ENCODE results near the gene AFAP1L1. TPM values are rescaled to one million over a fixed set of nuclear protein-coding genes. Genes with fewer than 3 reads are reported as not detected.

The AFAP1L1 gene
- total and polyA plus RNA-seq, 2 of the 13 experiments (the other 11 are each of a cell fraction or from before 2014, with no cell fraction given), result 0.38 to 1.0 TPM

DNA sequence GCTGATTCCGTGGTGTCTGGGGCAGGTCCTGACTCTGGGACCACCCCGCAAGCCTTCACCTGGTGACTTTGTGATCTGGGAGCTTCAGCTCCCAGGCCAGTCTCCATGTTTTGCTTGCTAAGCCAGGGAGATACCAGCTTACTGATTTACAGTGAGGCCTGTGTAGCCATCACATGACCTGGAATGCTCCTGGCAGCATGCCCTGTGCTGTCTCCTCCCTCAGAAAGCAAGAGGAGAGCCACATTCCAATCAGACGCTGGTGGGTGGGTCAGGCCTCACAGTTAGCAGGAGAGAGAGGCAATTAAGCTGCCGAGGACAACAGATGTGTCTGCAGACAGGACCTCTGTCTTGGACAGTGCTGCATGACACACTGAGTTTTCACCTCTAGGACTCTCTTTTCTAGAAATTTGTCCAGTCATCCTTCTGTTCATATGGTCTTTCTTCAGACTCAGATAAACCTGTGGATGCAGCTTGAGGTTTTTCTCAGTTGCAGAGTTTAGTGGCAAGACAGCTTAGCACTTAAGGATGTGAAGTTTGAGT, 49.2 kb downstream of the AFAP1L1 start:
- Histone ChIP-seq H4K20me1 (ENCODE audit: insufficient read depth, low read length) (no peaks in the 10 kb centered on the region), H2AFZ (ENCODE audit: low read length) (peak overlapping the region; percentile 81), H3K27me3 (ENCODE audit: control insufficient read depth in 1 of 2, insufficient read depth in 2 of 2, low read length in 2 of 2) (no peaks in the 10 kb centered on the region), H3K9me3 (ENCODE audit: low read length) (no peaks in the 10 kb centered on the region), H3K4me1 (ENCODE audit: insufficient read depth, low read length) (peaks cover 65% of the 10 kb centered on the region), H3K36me3 (replicated peaks in 1 of 2; ENCODE audit: control insufficient read depth in 1 of 2, insufficient read depth in 2 of 2, low read length in 2 of 2) (no peaks in the 10 kb centered on the region), H3K79me2 (ENCODE audit: insufficient read depth, low read length) (no peaks in the 10 kb centered on the region), H3K27ac (ENCODE audit: extremely low read length, insufficient read depth, low read length) (peak overlapping the region; percentile 67), H3K4me3 (replicated peaks in 1 of 3; ENCODE audit: insufficient read depth in 1 of 3, low read depth in 2 of 3, low read length in 3 of 3) (peak overlapping the region in 2 of 3 experiments; percentile 22 to 52; a peak in 3 of 6 replicates), H3K9ac (ENCODE audit: insufficient read depth, low read depth, low read length) (peak overlapping the region; percentile 61), H3K4me2 (ENCODE audit: low read depth, low read length) (peak overlapping the region; percentile 81)
- ChIA-PET POLR2A (interaction anchor here (0.7 to 6.7 kb wide), 22 partner anchors 14 to 705 kb away, joined by 3 to 93 read pairs (median 5); partner anchors contain the start of genes CSNK1A1, GRPEL2, IL17B and PCYOX1L), CTCF (ENCODE audit: low intra/inter-chr PET ratio, low total read pairs) (no interaction called here)
- DNase-seq (ENCODE audit: low spot score) (peak; percentile 94), FAIRE-seq (peak; percentile 99), ATAC-seq (peak; percentile 95)
- WGBS (ENCODE audit: low lambda C conversion rate), result 11% methylated on average over 2 of the region's 4 CpGs
- BruUV-seq (replicated peaks), result no TSS peak
- in situ Hi-C loops (cut with HindIII; ENCODE audit: extremely low pct_ligation_motif_present, low pct_unique_long_range_greater_than_20kb), result loop anchor here (5.0 kb wide), 2 partner anchors 51 to 111 kb away; no protein-coding TSS in a partner anchor
- intact Hi-C loops (cut with micrococcal nuclease; ENCODE audit: unreplicated experiment), result no loop called here
- TF ChIP-seq, protein P1, sequence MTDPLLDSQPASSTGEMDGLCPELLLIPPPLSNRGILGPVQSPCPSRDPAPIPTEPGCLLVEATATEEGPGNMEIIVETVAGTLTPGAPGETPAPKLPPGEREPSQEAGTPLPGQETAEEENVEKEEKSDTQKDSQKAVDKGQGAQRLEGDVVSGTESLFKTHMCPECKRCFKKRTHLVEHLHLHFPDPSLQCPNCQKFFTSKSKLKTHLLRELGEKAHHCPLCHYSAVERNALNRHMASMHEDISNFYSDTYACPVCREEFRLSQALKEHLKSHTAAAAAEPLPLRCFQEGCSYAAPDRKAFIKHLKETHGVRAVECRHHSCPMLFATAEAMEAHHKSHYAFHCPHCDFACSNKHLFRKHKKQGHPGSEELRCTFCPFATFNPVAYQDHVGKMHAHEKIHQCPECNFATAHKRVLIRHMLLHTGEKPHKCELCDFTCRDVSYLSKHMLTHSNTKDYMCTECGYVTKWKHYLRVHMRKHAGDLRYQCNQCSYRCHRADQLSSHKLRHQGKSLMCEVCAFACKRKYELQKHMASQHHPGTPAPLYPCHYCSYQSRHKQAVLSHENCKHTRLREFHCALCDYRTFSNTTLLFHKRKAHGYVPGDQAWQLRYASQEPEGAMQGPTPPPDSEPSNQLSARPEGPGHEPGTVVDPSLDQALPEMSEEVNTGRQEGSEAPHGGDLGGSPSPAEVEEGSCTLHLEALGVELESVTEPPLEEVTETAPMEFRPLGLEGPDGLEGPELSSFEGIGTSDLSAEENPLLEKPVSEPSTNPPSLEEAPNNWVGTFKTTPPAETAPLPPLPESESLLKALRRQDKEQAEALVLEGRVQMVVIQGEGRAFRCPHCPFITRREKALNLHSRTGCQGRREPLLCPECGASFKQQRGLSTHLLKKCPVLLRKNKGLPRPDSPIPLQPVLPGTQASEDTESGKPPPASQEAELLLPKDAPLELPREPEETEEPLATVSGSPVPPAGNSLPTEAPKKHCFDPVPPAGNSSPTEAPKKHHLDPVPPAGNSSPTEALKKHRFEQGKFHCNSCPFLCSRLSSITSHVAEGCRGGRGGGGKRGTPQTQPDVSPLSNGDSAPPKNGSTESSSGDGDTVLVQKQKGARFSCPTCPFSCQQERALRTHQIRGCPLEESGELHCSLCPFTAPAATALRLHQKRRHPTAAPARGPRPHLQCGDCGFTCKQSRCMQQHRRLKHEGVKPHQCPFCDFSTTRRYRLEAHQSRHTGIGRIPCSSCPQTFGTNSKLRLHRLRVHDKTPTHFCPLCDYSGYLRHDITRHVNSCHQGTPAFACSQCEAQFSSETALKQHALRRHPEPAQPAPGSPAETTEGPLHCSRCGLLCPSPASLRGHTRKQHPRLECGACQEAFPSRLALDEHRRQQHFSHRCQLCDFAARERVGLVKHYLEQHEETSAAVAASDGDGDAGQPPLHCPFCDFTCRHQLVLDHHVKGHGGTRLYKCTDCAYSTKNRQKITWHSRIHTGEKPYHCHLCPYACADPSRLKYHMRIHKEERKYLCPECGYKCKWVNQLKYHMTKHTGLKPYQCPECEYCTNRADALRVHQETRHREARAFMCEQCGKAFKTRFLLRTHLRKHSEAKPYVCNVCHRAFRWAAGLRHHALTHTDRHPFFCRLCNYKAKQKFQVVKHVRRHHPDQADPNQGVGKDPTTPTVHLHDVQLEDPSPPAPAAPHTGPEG (CRISPR knock-in tag; IDR thresholded peaks at IDR 0.05), result 0 out of 2 replicates have a peak, but pooled peaks have one; percentile 57
- TF ChIP-seq ZNF772 (CRISPR knock-in tag; IDR thresholded peaks at IDR 0.05) (peak; percentile 53; the same call in 1 of the 2 replicates), KDM5B (CRISPR knock-in tag; IDR thresholded peaks at IDR 0.05; ENCODE audit: borderline replicate concordance) (peak; percentile 62; the same call in 1 of the 2 replicates), MED1 (CRISPR knock-in tag; IDR thresholded peaks at IDR 0.05) (peak; percentile 51), SMC3 (IDR thresholded peaks at IDR 0.05; ENCODE audit: low read length) (no peak), THAP11 (CRISPR knock-in tag; IDR thresholded peaks at IDR 0.05) (0 out of 2 replicates have a peak, but pooled peaks have one; percentile 29), ZNF564 (CRISPR knock-in tag; IDR thresholded peaks at IDR 0.05) (no peak), POLR2A (IDR thresholded peaks at IDR 0.05; ENCODE audit: insufficient read depth in 1 of 2, low read depth in 2 of 2, low read length in 2 of 2) (peak; percentile 60 to 86), ZZZ3 (CRISPR knock-in tag; IDR thresholded peaks at IDR 0.05; ENCODE audit: borderline replicate concordance) (no peak), ZNF430 (CRISPR knock-in tag; IDR thresholded peaks at IDR 0.05) (peak; percentile 82; the same call in 1 of the 2 replicates)
- TF ChIP-seq, protein P2, sequence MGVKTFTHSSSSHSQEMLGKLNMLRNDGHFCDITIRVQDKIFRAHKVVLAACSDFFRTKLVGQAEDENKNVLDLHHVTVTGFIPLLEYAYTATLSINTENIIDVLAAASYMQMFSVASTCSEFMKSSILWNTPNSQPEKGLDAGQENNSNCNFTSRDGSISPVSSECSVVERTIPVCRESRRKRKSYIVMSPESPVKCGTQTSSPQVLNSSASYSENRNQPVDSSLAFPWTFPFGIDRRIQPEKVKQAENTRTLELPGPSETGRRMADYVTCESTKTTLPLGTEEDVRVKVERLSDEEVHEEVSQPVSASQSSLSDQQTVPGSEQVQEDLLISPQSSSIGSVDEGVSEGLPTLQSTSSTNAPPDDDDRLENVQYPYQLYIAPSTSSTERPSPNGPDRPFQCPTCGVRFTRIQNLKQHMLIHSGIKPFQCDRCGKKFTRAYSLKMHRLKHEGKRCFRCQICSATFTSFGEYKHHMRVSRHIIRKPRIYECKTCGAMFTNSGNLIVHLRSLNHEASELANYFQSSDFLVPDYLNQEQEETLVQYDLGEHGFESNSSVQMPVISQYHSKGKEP (CRISPR knock-in tag; IDR thresholded peaks at IDR 0.05), result no peak
- TF ChIP-seq, protein P3, sequence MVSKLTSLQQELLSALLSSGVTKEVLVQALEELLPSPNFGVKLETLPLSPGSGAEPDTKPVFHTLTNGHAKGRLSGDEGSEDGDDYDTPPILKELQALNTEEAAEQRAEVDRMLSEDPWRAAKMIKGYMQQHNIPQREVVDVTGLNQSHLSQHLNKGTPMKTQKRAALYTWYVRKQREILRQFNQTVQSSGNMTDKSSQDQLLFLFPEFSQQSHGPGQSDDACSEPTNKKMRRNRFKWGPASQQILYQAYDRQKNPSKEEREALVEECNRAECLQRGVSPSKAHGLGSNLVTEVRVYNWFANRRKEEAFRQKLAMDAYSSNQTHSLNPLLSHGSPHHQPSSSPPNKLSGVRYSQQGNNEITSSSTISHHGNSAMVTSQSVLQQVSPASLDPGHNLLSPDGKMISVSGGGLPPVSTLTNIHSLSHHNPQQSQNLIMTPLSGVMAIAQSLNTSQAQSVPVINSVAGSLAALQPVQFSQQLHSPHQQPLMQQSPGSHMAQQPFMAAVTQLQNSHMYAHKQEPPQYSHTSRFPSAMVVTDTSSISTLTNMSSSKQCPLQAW (CRISPR knock-in tag; IDR thresholded peaks at IDR 0.05), result no peak
- TF ChIP-seq, protein P4, sequence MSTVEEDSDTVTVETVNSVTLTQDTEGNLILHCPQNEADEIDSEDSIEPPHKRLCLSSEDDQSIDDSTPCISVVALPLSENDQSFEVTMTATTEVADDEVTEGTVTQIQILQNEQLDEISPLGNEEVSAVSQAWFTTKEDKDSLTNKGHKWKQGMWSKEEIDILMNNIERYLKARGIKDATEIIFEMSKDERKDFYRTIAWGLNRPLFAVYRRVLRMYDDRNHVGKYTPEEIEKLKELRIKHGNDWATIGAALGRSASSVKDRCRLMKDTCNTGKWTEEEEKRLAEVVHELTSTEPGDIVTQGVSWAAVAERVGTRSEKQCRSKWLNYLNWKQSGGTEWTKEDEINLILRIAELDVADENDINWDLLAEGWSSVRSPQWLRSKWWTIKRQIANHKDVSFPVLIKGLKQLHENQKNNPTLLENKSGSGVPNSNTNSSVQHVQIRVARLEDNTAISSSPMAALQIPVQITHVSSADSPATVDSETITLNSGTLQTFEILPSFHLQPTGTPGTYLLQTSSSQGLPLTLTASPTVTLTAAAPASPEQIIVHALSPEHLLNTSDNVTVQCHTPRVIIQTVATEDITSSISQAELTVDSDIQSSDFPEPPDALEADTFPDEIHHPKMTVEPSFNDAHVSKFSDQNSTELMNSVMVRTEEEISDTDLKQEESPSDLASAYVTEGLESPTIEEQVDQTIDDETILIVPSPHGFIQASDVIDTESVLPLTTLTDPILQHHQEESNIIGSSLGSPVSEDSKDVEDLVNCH (CRISPR knock-in tag; IDR thresholded peaks at IDR 0.05), result no peak

Data from HepG2 (cell line).